ENCODE data around the gene TMEM270. TPM values are rescaled to one million over a fixed set of nuclear protein-coding genes. Genes with fewer than 3 reads are reported as not detected.
A peak's percentile ranks its signal among the peaks of the same experiment; 100 is the strongest.

Gene TMEM270
- polyA plus RNA-seq, 1 experiment = not detected

- ChIA-PET CTCF (interaction anchor here (1.3 kb wide), 1 partner anchor 133 kb away, joined by 4 read pairs; no protein-coding TSS in a partner anchor), POLR2A (interaction anchor here (0.6 kb wide), 1 partner anchor 14 kb away, joined by 3 read pairs; no protein-coding TSS in a partner anchor)
- DNase-seq (ENCODE audit: low read depth, low spot score) = no peak
- Histone ChIP-seq H3K4me3 (ENCODE audit: low read depth, low read length) (no peak overlapping the region), H3K9me3 (ENCODE audit: control insufficient read depth, insufficient read depth, low read length) (peaks cover 10% of the 10 kb centered on the region; the same call in 1 of the 2 replicates), H3K27ac (ENCODE audit: low read depth, low read length) (peak overlapping the region; percentile 88), H3K27me3 (ENCODE audit: control insufficient read depth, insufficient read depth, low read length) (no peaks in the 10 kb centered on the region)
- TF ChIP-seq CTCF (IDR thresholded peaks at IDR 0.05; ENCODE audit: low read depth, low read length) = no peak
Measured at GRCh38 chr7:73894166-73894565, 33.2 kb downstream of the TMEM270 start.

- Histone ChIP-seq H3K27me3 (ENCODE audit: control insufficient read depth, insufficient read depth, low read length) (no peaks in the 10 kb centered on the region), H3K9me3 (ENCODE audit: control insufficient read depth, insufficient read depth, low read length) (peaks cover 10% of the 10 kb centered on the region; the same call in 1 of the 2 replicates), H3K4me3 (ENCODE audit: low read depth, low read length) (no peak overlapping the region), H3K27ac (ENCODE audit: low read depth, low read length) (peak overlapping the region; percentile 88)
- DNase-seq (ENCODE audit: low read depth, low spot score) = peak; percentile 78
- POLR2A ChIA-PET = interaction anchor here (0.6 kb wide), 1 partner anchor 15 kb away, joined by 3 read pairs; no protein-coding TSS in a partner anchor
- CTCF ChIA-PET = interaction anchor here (1.3 kb wide), 1 partner anchor 132 kb away, joined by 3 read pairs; no protein-coding TSS in a partner anchor
- no peak for TF ChIP-seq CTCF (IDR thresholded peaks at IDR 0.05; ENCODE audit: low read depth, low read length)
Measured at GRCh38 chr7:73894733-73895551, 34.0 kb downstream of the TMEM270 start.

GRCh38 chr7:73895626-73896025, 34.7 kb downstream of the TMEM270 start:
- DNase-seq (ENCODE audit: low read depth, low spot score) = no peak
- no peak for TF ChIP-seq CTCF (IDR thresholded peaks at IDR 0.05; ENCODE audit: low read depth, low read length)
- ChIA-PET CTCF (interaction anchor here (0.5 to 1.3 kb wide), 2 partner anchors 131 to 172 kb away, joined by 3 to 4 read pairs; no protein-coding TSS in a partner anchor), POLR2A (no interaction called here)
- Histone ChIP-seq H3K4me3 (ENCODE audit: low read depth, low read length) (no peak overlapping the region), H3K27ac (ENCODE audit: low read depth, low read length) (peak overlapping the region; percentile 88), H3K9me3 (ENCODE audit: control insufficient read depth, insufficient read depth, low read length) (peaks cover 10% of the 10 kb centered on the region; the same call in 1 of the 2 replicates), H3K27me3 (ENCODE audit: control insufficient read depth, insufficient read depth, low read length) (no peaks in the 10 kb centered on the region)

- ChIA-PET CTCF (interaction anchor here (0.5 to 0.9 kb wide), 2 partner anchors 42 to 171 kb away, joined by 3 to 4 read pairs; no protein-coding TSS in a partner anchor), POLR2A (no interaction called here)
- peaks cover 10% of the 10 kb centered on the region; the same call in 1 of the 2 replicates for H3K9me3 ChIP-seq (ENCODE audit: control insufficient read depth, insufficient read depth, low read length)
- no peak overlapping the region for H3K4me3 ChIP-seq (ENCODE audit: low read depth, low read length)
- no peak for TF ChIP-seq CTCF (IDR thresholded peaks at IDR 0.05; ENCODE audit: low read depth, low read length)
- no peak for DNase-seq (ENCODE audit: low read depth, low spot score)
- H3K27ac ChIP-seq (ENCODE audit: low read depth, low read length) = no peak overlapping the region
- no peaks in the 10 kb centered on the region for H3K27me3 ChIP-seq (ENCODE audit: control insufficient read depth, insufficient read depth, low read length)
Measured at GRCh38 chr7:73896454-73896853, 35.5 kb downstream of the TMEM270 start.

- no peak overlapping the region for H3K4me3 ChIP-seq (ENCODE audit: low read depth, low read length)
- peak; percentile 54 for DNase-seq (ENCODE audit: low read depth, low spot score)
- ChIA-PET CTCF (interaction anchor here (0.6 to 1.5 kb wide), 2 partner anchors 93 to 127 kb away, joined by 3 to 4 read pairs; no protein-coding TSS in a partner anchor), POLR2A (interaction anchor here (0.9 to 1.0 kb wide), 2 partner anchors 13 to 49 kb away, joined by 3 to 4 read pairs; no protein-coding TSS in a partner anchor)
- TF ChIP-seq CTCF (IDR thresholded peaks at IDR 0.05; ENCODE audit: low read depth, low read length) = no peak
- peak overlapping the region; percentile 65 for H3K27ac ChIP-seq (ENCODE audit: low read depth, low read length)
- no peaks in the 10 kb centered on the region for H3K27me3 ChIP-seq (ENCODE audit: control insufficient read depth, insufficient read depth, low read length)
- H3K9me3 ChIP-seq (ENCODE audit: control insufficient read depth, insufficient read depth, low read length) = peaks cover 10% of the 10 kb centered on the region; the same call in 1 of the 2 replicates
Measured at GRCh38 chr7:73899731-73900142, 38.8 kb downstream of the TMEM270 start.
